HG02610 (cell line): Measurements from ENCODE around the gene EPDR1.

Experiments
- ATAC-seq: cut with Tn5 transposase; IDR thresholded peaks from one replicate; pipeline ENCODE4 v1.9.1; 2021; ENCODE audit warnings: mild to moderate bottlenecking, moderate library complexity; ENCODE audit not compliant: unreplicated experiment

The EPDR1 gene

DNA sequence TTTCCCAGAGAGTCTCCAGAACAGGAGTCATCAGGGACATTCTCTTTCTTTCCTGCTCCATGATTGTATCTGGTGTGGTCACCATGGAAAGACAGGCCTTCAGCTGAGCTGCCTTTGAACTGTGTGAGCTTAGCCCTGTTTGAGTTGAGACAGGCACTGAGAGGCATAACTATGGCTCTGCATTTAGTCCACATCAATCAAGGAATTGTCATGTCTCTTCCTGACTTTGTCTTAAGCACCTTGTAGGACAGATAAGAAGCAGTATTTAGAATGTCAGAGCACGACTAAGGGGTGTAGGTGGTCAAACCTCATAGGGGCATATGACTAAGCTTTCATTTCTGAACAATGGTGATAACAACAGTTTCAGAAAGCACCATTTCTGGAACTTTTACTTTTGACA is 53.5 kb downstream of the EPDR1 start:
- no peak for ATAC-seq

DNA sequence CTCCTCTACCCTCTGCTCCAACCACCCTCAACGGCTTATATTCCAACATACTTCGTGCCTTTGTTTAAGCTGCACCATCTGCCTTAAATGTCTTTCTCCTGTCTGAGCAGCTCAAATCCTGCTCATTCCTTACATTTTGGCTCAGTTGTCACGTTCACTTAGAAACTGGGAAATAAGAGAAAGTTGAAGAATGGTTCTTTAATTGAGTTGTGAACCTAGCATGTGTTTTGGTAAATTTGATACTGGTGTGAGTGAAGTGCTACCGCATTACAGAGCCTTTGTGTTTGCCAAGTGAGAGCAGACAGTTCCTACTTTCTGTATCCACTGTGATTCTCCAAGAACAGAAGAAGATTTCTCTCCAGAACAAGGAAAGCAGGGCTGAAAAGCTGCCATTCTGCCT is 54.3 kb downstream of the EPDR1 start:
- ATAC-seq: no peak

- no peak for ATAC-seq
These were observed 56.8 kb downstream of the EPDR1 start for GRCh38 chr7:37977243-37977642.

- no peak for ATAC-seq
These were observed 61.2 kb downstream of the EPDR1 start for GRCh38 chr7:37981664-37982063.

DNA sequence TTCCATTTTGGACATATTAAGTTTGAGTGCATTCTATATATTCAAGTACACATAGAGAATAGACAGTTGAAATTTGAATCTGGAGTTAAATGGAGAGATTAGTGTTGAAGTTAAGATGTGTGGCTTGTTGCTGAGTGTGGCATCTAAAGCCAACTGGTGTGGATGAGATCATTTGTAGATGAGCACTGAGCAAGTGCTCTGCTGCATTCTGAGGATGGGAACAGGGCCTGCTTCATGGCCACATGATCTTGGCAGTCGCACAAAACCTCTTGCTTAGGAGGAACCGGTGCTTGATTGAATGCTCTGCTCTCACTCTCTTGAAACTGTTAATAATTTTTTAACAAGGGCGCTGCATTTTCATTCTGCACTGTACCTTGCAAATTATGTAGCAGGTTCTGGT is 62.0 kb downstream of the EPDR1 start:
- ATAC-seq: no peak

DNA sequence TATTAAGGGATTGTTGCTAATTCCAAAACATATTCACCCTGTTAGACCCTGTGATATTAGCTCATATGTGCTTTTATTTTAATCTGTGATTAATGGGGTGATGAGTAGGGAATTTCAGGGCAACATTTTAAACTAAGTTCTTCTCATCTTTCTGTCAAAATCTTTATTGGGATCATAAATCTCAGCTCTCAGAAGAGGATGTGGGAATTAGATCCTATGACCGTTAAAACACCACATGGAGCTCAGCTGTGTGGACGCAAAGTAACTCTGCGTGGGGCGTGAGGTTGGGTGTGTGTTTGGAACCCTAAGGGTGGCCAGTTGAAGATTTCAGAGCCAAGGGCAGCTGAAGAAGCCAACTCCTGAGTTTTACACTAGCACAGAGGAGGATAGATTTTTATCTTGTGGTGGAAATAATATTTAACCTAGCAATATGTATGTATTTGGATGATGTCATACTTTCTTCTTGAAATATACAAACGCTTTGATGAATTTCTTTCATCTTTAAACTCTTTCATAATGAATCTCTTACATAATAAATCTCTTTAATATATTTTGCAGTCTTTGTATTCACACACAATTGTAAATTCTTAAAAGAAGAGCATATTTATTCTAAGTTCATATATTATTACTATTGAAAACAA is 64.4 kb downstream of the EPDR1 start:
- no peak for ATAC-seq

DNA sequence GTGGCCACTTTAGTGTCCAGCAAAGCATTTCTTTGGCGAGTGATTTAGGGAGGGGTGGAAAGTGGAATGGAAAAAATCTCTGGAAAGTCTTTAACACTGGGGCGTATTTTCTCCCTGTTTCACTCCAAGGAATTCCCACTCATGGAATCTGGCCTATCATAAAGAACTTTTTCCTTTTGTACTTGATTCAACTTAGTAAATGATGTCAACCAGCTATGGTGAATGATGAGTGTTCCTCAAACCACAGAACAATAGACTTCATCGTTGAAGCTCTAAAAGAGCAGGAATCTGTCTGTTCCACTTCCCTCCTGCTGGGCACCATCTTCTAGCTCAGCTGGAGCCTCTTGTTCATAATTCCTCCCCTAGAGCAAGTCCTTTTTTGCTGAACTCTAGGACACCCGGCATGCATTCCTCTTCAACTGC is 66.5 kb downstream of the EPDR1 start:
- ATAC-seq: no peak

DNA sequence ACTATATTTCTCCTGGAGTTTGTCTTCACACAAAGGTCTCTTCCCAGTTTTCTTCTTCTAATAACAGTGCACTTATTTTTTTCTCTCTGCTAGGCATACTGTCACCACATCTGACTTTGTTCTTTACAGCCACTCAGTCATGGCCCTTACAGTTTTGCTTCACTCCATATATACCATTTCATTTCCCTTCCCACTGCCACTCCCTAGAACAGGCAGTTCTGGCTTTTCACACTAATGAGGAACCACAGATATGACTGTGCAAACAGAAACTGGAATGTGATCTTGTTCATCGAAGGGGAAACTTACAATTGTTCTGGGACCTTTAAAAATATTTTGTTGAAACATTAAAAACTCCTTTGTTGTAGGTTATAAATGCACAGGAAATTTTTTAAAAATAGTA is 67.3 kb downstream of the EPDR1 start:
- no peak for ATAC-seq

GRCh38 chr7:37988721-37989650 is 68.5 kb downstream of the EPDR1 start:
- ATAC-seq: no peak

DNA sequence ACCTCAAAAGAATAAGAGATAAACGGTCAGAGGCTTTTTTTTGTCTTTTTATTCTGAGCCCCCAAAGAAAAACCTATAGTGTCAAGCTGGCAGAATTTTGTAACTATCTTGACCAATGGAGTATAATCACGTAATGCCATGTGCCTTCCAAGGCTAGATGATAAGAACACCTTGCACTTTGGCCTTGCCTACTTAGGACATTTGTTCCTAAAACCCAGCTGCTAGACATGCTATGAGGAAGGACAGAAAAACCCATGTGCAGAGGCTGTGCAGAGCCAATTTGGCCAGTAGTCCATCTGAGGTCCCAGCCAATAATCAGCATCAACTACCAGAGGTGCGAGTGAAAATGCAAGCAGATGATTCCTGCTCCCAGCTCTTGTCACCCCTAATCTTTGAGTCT is 69.9 kb downstream of the EPDR1 start:
- no peak for ATAC-seq

GRCh38 chr7:37993060-37993501 is 72.6 kb downstream of the EPDR1 start:
- peak; percentile 68 for ATAC-seq

GRCh38 chr7:37999673-38000072 is 79.2 kb downstream of the EPDR1 start:
- ATAC-seq: no peak

DNA sequence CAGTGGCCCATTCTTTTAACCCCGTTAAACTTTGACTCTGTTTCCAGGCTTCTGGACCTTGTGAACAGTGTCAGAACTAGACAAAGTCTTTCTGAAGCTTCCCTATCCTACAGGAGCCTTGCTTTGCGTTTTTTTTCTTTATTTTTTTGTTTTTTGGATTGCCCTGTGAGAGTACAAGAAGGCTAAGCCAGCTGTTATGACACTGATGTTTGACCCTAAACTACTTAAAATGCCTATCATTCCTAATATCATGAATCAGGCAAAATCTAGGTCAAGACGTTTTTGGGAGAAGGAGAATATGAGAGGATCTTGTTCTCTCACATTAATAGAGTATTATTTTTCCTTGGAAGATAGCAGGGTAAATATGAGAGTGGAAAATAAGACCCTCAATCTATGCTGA is 79.8 kb downstream of the EPDR1 start:
- ATAC-seq: no peak
